Kidney capillary endothelial cell (primary cell): Measurements from ENCODE around the gene PEPD.

Experiments
- DNase-seq: peaks from one replicate; pipeline ENCODE4 v3.0.0-alpha.2; 2018; ENCODE audit warnings: low spot score

PEPD gene

GRCh38 chr19:33406521-33407139 is 115.0 kb downstream of the PEPD start:
- peak; percentile 59 for DNase-seq

- DNase-seq, result no peak
Measured at GRCh38 chr19:33405553-33406461, 115.8 kb downstream of the PEPD start.

- DNase-seq, result no peak
Measured at GRCh38 chr19:33405254-33405552, 116.4 kb downstream of the PEPD start.

GRCh38 chr19:33404506-33405253 is 116.9 kb downstream of the PEPD start:
- no peak for DNase-seq

- no peak for DNase-seq
Measured at GRCh38 chr19:33403973-33404304, 117.7 kb downstream of the PEPD start.

GRCh38 chr19:33403221-33403972 is 118.2 kb downstream of the PEPD start:
- no peak for DNase-seq

- DNase-seq, result no peak
Measured at GRCh38 chr19:33402421-33403220, 119.0 kb downstream of the PEPD start.

GRCh38 chr19:33401683-33402420 is 119.7 kb downstream of the PEPD start:
- DNase-seq, result no peak

- no peak for DNase-seq
Measured at GRCh38 chr19:33400856-33401682, 120.5 kb downstream of the PEPD start.

- no peak for DNase-seq
Measured at GRCh38 chr19:33399745-33400681, 121.6 kb downstream of the PEPD start.

GRCh38 chr19:33399081-33399744 is 122.4 kb downstream of the PEPD start:
- DNase-seq, result no peak

GRCh38 chr19:33398361-33399060 is 123.1 kb downstream of the PEPD start:
- DNase-seq, result no peak

- no peak for DNase-seq
Measured at GRCh38 chr19:33397536-33398360, 123.8 kb downstream of the PEPD start.

GRCh38 chr19:33396701-33397535 is 124.7 kb downstream of the PEPD start:
- DNase-seq, result peak; percentile 82
